ENCODE data around the gene PTPRH. TPM values are rescaled to one million over a fixed set of nuclear protein-coding genes. Genes with fewer than 3 reads are reported as not detected.

Gene PTPRH
- total RNA-seq, 4 donors from 2014 or later = 0.39 to 0.56 (median 0.48) TPM

GRCh38 chr19:55198651-55199050 lies 10.7 kb downstream of the PTPRH start:
- Histone ChIP-seq H3K27ac (no peak overlapping the region), H3K9me3 (no peaks in the 10 kb centered on the region), H3K36me3 (no peaks in the 10 kb centered on the region), H3K4me3 (no peak overlapping the region), H3K27me3 (no peaks in the 10 kb centered on the region), H3K4me1 (no peaks in the 10 kb centered on the region)
- TF ChIP-seq POLR2A (IDR thresholded peaks at IDR 0.05) (no peak), CTCF (IDR thresholded peaks at IDR 0.05 in 4 of 5, conservative IDR thresholded peaks at IDR 0.05 in 1 of 5) (no peak)
- intact Hi-C loops (cut with DNase I; ENCODE audit: low total_unique reads) = no loop called here
- in situ Hi-C loops (cut with MboI; ENCODE audit: low sequenced_read_pairs in 4 of 4) = no loop called here
- ATAC-seq (no peak), DNase-seq (no peak)

- peak in 1 of 2 donors; percentile 62 for ATAC-seq
- TF ChIP-seq POLR2A (IDR thresholded peaks at IDR 0.05) (no peak), CTCF (IDR thresholded peaks at IDR 0.05 in 4 of 5, conservative IDR thresholded peaks at IDR 0.05 in 1 of 5) (no peak)
- Histone ChIP-seq H3K9me3 (no peaks in the 10 kb centered on the region), H3K4me1 (no peaks in the 10 kb centered on the region), H3K36me3 (no peaks in the 10 kb centered on the region), H3K27me3 (peaks cover 0 to 4% (median 0%) of the 10 kb centered on the region in 3 donors), H3K4me3 (no peak overlapping the region), H3K27ac (no peak overlapping the region)
- in situ Hi-C loops (cut with MboI; ENCODE audit: low sequenced_read_pairs in 4 of 4) (no loop called here), intact Hi-C loops (cut with DNase I; ENCODE audit: low total_unique reads) (no loop called here)
- no peak for DNase-seq
These were observed 11.8 kb downstream of the PTPRH start for GRCh38 chr19:55197528-55197927.

- intact Hi-C loops (cut with DNase I; ENCODE audit: low total_unique reads) = no loop called here
- H3K36me3 ChIP-seq = no peaks in the 10 kb centered on the region
- no peaks in the 10 kb centered on the region for H3K9me3 ChIP-seq
- H3K4me3 ChIP-seq = no peak overlapping the region
- DNase-seq = no peak
- H3K27me3 ChIP-seq = peaks cover 0 to 4% (median 0%) of the 10 kb centered on the region in 3 donors
- TF ChIP-seq POLR2A (IDR thresholded peaks at IDR 0.05) = no peak
- TF ChIP-seq CTCF (IDR thresholded peaks at IDR 0.05 in 4 of 5, conservative IDR thresholded peaks at IDR 0.05 in 1 of 5) = no peak
- H3K27ac ChIP-seq = no peak overlapping the region
- ATAC-seq = no peak
- in situ Hi-C loops (cut with MboI; ENCODE audit: low sequenced_read_pairs in 4 of 4) = no loop called here
- no peaks in the 10 kb centered on the region for H3K4me1 ChIP-seq
These were observed 12.5 kb downstream of the PTPRH start for GRCh38 chr19:55196803-55197202.

- intact Hi-C loops (cut with DNase I; ENCODE audit: low total_unique reads) = no loop called here
- Histone ChIP-seq H3K4me3 (no peak overlapping the region), H3K36me3 (no peaks in the 10 kb centered on the region), H3K9me3 (no peaks in the 10 kb centered on the region), H3K4me1 (no peaks in the 10 kb centered on the region), H3K27me3 (peaks cover 0 to 4% (median 0%) of the 10 kb centered on the region in 3 donors), H3K27ac (no peak overlapping the region)
- DNase-seq (no peak), ATAC-seq (no peak)
- in situ Hi-C loops (cut with MboI; ENCODE audit: low sequenced_read_pairs in 4 of 4) = no loop called here
- no peak for TF ChIP-seq CTCF (IDR thresholded peaks at IDR 0.05 in 4 of 5, conservative IDR thresholded peaks at IDR 0.05 in 1 of 5)
- no peak for TF ChIP-seq POLR2A (IDR thresholded peaks at IDR 0.05)
These were observed 15.8 kb downstream of the PTPRH start for GRCh38 chr19:55193481-55193880.

GRCh38 chr19:55189403-55189835 lies 19.9 kb downstream of the PTPRH start:
- DNase-seq (peak in 1 of 2 donors; percentile 33), ATAC-seq (peak in 1 of 2 donors; percentile 26)
- Histone ChIP-seq H3K27me3 (peaks cover 7 to 8% (median 8%) of the 10 kb centered on the region in 3 donors), H3K36me3 (no peaks in the 10 kb centered on the region), H3K27ac (no peak overlapping the region), H3K4me3 (no peak overlapping the region), H3K9me3 (no peaks in the 10 kb centered on the region), H3K4me1 (no peaks in the 10 kb centered on the region)
- in situ Hi-C loops (cut with MboI; ENCODE audit: low sequenced_read_pairs in 4 of 4) (no loop called here), intact Hi-C loops (cut with DNase I; ENCODE audit: low total_unique reads) (no loop called here)
- TF ChIP-seq POLR2A (IDR thresholded peaks at IDR 0.05) (no peak), CTCF (IDR thresholded peaks at IDR 0.05 in 4 of 5, conservative IDR thresholded peaks at IDR 0.05 in 1 of 5) (no peak)

Data from gastrocnemius medialis (tissue), 4 donors.